ENCODE measurements around the gene ACKR1.

Gene ACKR1

DNA sequence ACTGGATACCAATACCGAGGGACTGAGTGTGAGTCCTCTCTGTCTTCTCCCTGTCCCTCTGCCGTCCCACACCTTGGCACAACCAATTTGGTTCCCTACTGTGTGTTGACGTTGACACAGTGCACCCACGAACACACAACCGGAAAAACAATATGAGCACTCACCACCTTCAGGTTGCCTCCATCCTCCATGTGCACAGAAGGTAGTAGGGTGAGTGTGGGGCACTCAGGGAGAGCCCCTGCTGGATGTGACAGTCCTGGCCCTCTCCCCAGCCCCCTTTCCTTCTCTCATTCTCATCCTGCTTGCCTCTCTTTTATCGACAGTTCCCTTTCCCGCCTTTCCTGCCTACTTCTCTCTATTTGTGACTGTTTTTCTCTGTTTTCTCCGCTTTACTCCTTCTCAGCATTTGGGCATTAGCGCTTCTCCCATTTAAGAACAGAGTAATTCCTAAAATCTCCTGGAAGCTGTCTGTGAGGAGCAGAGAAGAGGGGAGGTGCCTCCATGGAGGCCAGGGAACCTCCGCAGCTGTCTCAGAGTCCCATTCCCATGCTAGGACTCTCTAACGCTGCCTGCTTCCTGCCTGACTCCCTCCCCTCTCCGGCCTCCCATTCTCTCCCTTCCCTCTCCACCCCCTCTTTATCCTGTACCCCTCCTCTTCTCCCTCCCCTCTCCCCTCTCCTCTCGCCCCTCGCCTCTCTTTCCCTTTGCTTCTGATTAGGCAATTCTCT lies 16.9 kb upstream of the ACKR1 start:
- DNase-seq, result no peak

DNA sequence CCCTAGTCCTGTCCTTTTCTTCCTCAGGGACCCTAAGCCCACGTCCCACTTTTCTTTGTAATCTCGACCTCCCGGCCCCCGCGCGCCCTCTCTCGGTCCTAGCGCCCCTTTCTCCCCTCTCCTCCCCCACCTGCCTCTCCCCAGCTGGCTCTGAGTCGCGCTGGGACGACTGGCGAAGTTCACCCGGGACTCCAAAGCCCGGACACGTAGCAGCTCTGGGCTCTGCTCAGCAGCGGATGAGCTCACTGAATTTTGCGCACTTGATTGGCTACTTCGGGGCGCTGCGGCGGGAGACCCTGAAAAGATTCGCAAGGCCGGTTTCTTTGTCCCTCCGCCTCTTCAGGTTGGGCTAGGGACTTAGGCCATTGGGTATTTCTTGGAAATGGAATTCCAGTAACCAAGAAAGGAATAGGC lies 16.3 kb upstream of the ACKR1 start:
- DNase-seq, result no peak

DNA sequence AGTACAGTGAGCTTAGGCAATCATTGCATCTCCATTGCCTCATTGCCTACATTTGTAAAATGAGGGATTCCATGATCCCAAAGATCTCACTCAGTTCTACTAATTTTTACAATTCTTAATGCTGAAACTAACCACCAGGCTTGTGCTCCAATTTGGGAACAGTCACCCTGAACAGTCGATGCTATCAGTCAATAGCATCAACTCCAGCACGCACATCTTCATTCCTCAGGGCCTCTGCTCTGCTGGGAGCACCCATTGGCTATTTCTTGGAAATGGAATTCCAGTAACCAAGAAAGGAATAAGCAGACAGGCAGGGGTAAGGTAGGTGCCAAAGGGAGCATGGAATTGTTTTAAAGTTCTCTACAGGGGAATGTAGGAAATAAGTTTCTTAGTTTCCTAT lies 14.2 kb upstream of the ACKR1 start:
- DNase-seq, result no peak

- DNase-seq, result no peak
Measured at GRCh38 chr1:159196543-159196942, 8.1 kb upstream of the ACKR1 start.

DNA sequence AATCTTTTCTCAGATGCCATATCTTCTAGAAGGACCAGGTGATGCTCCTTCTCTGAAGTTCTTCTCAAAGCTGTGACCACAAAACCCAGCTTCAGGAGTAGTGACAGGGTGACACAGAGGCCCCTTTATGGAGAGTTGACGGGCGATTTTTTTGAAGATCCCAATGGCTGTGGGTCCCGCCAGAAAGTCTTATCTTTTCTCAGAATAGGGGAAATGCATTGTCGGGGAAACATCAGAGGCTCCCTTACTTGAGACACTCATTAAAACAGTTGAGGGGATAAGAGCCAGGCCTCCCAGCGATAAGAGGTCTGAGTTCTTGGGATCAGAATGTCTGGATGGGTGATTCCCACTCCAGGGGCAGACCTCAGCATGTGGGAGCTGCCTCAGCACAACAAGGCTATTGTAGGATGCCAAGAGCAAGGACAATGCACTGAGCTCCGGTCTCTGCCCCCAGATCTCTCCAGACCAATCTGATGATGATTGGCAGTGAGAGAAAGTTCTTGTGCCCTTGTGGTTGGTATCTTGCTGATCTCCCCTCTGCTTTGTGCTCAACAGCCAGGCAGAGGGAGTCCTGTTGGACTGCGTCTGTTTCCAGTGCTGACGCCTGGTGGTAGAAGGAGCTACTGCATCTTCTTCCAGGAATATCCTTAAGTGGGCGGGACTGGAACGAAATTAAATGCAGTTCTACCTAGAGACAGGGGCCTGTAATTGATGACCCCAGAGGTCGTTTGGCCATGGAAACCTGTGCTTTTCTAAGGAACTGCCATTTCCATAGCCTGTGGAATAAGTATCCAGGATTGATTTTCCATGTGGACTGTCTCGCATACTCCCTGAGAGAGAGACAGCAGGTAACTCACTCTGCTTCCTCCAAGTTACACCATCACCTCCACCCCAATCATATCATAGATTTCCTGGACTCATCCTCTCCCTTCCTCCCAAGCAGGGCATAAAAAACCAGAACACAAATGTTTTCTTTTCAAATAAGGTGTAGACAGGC lies 6.8 kb upstream of the ACKR1 start:
- DNase-seq, result peak; percentile 51

DNA sequence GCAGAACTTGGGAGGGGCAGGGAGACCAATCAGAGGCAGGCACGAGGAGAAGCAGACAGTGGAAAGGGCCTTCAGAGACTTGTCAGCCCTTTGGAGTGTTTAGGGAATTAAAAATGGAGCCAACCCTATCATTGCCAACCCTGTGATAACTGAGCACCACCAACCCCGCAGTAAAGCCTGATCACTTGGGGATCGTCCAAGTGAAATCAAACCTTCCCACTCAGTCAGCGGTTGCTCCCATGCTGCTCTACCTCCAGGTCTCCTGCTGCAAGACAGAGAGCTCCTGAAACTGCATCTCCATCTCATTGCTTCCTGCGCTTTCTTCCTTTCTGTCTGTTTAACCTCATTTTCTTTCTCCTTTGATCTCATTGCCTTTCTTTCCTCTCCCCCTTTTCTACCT lies 4.8 kb upstream of the ACKR1 start:
- no peak for DNase-seq

DNA sequence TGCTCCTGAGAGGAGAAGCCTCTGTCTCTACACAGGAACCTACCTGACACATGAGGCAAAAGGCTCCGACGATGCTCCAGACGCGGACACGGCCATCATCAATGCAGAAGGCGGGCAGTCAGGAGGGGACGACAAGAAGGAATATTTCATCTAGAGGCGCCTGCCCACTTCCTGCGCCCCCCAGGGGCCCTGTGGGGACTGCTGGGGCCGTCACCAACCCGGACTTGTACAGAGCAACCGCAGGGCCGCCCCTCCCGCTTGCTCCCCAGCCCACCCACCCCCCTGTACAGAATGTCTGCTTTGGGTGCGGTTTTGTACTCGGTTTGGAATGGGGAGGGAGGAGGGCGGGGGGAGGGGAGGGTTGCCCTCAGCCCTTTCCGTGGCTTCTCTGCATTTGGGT lies 3.9 kb upstream of the ACKR1 start:
- no peak for DNase-seq

DNA sequence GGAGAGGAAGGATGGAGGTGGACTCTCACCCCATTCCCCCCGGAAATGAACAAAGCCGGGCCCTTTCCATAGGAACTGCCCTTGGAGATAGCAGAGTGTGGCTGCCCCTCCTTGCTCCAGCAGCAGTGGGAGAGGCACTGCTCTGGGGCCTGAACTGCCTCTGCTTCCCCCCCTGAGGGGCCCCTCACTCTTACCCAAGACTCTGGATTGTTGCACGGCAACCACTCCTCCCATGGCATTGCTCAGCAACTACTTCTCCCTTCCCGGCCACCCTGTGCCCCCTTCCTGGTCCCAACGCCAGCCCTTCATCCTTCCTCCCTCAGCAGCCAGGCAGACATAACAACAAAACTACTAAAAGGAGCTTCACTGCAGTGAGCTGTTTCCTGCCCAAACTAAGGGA lies 3.0 kb upstream of the ACKR1 start:
- no peak for DNase-seq

GRCh38 chr1:159203610-159204009 lies 1.1 kb upstream of the ACKR1 start:
- no peak for DNase-seq

- DNase-seq, result no peak
Measured at GRCh38 chr1:159205225-159205624, 550 bp downstream of the ACKR1 start.

DNA sequence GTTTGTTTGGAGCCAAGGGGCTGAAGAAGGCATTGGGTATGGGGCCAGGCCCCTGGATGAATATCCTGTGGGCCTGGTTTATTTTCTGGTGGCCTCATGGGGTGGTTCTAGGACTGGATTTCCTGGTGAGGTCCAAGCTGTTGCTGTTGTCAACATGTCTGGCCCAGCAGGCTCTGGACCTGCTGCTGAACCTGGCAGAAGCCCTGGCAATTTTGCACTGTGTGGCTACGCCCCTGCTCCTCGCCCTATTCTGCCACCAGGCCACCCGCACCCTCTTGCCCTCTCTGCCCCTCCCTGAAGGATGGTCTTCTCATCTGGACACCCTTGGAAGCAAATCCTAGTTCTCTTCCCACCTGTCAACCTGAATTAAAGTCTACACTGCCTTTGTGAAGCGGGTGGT lies 1.4 kb downstream of the ACKR1 start:
- DNase-seq, result no peak

GRCh38 chr1:159207080-159207479 lies 2.4 kb downstream of the ACKR1 start:
- no peak for DNase-seq

GRCh38 chr1:159207774-159208173 lies 3.1 kb downstream of the ACKR1 start:
- no peak for DNase-seq

- no peak for DNase-seq
Measured at GRCh38 chr1:159208175-159208825, 3.6 kb downstream of the ACKR1 start.

DNA sequence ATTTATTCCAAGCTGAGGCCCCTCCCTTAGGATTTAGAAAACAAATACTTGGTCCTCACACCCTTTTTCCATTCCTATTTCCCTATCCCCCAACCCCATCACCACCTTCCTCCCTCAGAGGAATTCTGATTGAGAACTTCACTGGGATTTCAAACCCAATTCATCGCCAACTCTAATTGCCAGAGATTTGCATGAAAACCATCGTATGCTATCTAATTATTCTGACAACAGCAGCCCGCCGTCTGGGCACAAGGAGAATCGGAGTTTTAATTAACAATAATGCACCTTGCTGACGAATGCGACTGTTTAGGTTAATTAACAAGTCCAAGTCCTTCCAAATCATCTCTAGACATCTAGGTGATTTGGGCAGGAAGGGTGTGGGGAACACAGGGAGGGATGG lies 4.4 kb downstream of the ACKR1 start:
- no peak for DNase-seq

GRCh38 chr1:159211331-159212136 lies 6.9 kb downstream of the ACKR1 start:
- DNase-seq, result peak; percentile 15

DNA sequence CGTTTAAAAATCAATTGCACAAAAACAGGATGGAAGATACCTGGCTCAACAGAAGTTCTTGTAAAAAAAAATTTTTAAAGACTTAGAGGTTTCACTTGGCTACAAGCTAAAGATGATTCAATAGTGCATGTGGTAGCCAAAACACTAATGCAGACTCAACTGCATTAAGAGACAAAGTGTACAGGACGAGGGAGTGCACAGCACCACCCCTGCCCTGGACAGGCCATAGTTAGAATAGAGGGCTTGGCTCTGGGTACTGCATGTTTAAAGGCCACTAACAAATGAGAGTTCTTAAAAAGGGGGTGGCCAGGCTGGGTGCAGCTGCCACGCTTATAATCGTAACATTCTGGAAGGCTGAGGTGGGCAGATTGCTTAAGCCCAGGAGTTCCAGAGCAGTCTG lies 7.9 kb downstream of the ACKR1 start:
- no peak for DNase-seq

DNA sequence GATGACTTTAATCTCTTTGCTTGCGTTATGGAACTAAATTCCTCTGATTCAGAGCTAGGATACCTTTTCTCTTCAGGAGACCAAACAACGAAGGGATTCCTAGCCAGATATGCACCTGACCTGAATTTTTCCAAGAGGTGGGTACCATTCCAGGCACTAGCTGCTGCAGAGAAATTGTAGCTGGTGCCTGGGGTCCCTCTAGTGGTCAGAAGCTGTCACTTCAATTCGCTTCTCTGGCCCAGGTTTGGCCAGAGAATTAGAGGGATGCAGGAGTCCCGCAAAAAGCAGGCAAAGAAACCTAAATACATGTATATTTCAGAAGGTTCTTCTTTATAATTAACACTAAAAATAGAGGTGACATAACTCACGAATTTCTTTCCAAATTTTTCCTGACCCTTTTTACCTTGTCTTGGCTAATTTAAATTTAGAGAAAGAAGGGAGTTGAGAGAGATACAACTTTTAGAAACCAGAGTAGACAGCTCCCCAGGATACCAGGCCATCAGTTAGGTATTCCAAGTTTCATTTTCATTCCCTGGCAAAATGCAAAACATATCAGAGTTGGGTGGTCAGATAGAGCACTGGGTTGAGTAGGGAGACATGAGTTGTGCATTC lies 9.6 kb downstream of the ACKR1 start:
- DNase-seq, result no peak

GRCh38 chr1:159218649-159219636 lies 14.3 kb downstream of the ACKR1 start:
- DNase-seq, result no peak

DNA sequence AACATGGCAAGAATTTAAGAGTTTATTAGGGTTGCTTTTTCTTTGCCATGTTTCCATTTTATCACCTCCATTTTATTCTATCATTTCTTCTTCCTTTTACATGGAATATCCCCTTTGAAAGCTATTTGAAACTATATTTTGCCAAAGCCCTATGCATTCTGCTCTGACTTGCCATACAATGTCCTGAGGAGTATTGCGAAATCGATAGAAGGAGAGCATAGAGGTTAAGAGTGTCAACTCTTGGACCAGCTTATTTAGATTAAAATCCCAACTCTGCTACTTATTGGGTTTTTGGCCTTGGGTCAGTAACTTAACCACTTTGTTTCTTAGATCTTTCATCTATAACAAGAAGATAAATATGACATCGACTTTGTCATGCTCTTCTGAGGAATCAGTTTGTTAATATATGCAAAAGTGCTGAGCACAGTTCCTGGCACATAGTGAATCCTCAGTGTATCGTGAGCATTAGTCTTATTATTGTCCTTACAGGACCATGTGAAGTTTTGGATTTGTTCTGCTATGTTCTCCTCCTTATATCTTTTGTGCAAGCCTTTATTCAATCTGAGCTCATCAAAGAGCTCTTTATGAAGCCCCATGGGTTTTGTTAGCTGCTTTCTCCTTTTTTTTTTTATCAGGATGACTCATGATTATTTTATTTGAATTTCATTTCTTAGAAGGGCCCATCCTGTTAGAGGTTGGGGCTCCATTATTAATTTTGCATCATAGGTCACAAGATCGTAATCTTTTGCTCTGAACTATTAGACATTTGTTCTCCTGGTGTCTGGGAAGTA lies 17.6 kb downstream of the ACKR1 start:
- DNase-seq, result no peak

All from NCI-H2029 (cell line).